Thyroid gland (tissue), 4 donors: Measurements from ENCODE around the gene DICER1. TPM values are rescaled to one million over a fixed set of nuclear protein-coding genes. Genes with fewer than 3 reads are reported as not detected.
A peak's percentile ranks its signal among the peaks of the same experiment; 100 is the strongest.

Experiments
- DNase-seq, 2 donors: peaks; one replicate each; pipeline ENCODE4 v3.0.0-alpha.2; 2019
- H3K27ac ChIP-seq, 3 donors: fragments of 200-600 bp; sonication (generic); 1 replicate in 2 of 3; 2 replicates in 1 of 3; pipeline ENCODE4 v1.5.1; 2016 to 2019; ENCODE audit warnings: mild to moderate bottlenecking in 1 of 3, moderate library complexity in 1 of 3
- H3K27me3 ChIP-seq: fragments of 200-600 bp; sonication (generic); one replicate; pipeline ENCODE4 v1.5.1; 2019
- H3K36me3 ChIP-seq, 2 donors: fragments of 200-600 bp; sonication (generic); one replicate each; pipeline ENCODE4 v1.5.1; 2016 to 2019
- H3K4me1 ChIP-seq, 2 donors: fragments of 200-600 bp; sonication (generic); one replicate each; pipeline ENCODE4 v1.5.1; 2017 to 2019
- H3K4me3 ChIP-seq, 3 donors: fragments of 200-600 bp; sonication (generic); replicated peaks in 1 of 3; 1 replicate in 2 of 3; 2 replicates in 1 of 3; pipeline ENCODE4 v1.5.1; 2016; ENCODE audit warnings: mild to moderate bottlenecking in 1 of 3
- H3K9me3 ChIP-seq: fragments of 200-600 bp; sonication (generic); one replicate; pipeline ENCODE4 v1.5.1; 2017
- POLR2A ChIP-seq, 2 donors: fragments of 450-650 bp; IDR thresholded peaks; one replicate each; pipeline ENCODE4 v1.6.1; 2017; ENCODE audit warnings: antibody characterized with exemption in 2 of 2, mild to moderate bottlenecking in 2 of 2, moderate library complexity in 1 of 2
- WGBS, 2 donors: methylation state at CpG; one replicate each; pipeline ENCODE4 v1.1.5; 2017; 5-methylcytosine and 5-hydroxymethylcytosine counted together
- intact Hi-C: fragments of 100-400 bp; cut with DNase I; formaldehyde crosslinking; loops from one replicate; pipeline ENCODE4 v1.15.1; 2023
- total RNA-seq, 4 donors: library from RNA; depleted of rRNA; stranded (reverse); fragments of >200 nt; gene quantifications; one replicate each; pipeline ENCODE4 v1.2.3, GENCODE V29; 2016
- TF ChIP-seq, protein P1 (sequence below), 6 experiments: fragments of 200-600 bp in 3 of 6; fragments of 450-650 bp in 3 of 6; sonication (generic) in 3 of 6; IDR thresholded peaks; one replicate each; pipeline ENCODE4 v1.5.1; 2016 to 2019; ENCODE audit warnings: antibody characterized with exemption in 6 of 6, mild to moderate bottlenecking in 2 of 6, inconsistent platforms in 1 of 6, moderate library complexity in 1 of 6

The DICER1 gene
- total RNA-seq, 4 donors from 2014 or later = 66.5 to 96.8 (median 78.8) TPM

DNA sequence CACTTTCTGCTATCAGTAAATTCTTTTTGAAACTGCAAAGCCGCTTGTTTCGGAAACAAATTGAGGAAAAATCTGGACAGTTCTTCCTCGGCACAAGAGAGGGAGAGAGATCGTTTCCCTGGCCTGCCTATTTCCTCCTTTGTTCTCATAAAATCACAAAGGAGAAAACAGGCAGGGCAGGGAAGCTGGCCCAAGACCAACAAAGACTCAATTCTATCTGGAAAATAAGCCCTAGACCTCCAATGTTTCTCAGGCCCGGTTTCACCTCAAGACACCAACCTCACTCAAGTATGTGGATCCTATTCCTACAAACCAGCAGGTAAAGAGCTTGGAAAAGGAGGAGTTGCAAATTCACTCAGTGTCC, 19.5 kb downstream of the DICER1 start:
- Histone ChIP-seq H3K9me3 (no peaks in the 10 kb centered on the region), H3K4me1 (peaks cover 34 to 56% of the 10 kb centered on the region in 2 donors), H3K36me3 (no peaks in the 10 kb centered on the region), H3K4me3 (no peak overlapping the region), H3K27ac (peak overlapping the region in 2 of 3 donors; percentile 50 to 77), H3K27me3 (no peaks in the 10 kb centered on the region)
- TF ChIP-seq POLR2A (IDR thresholded peaks at IDR 0.05) = no peak
- TF ChIP-seq, protein P1, sequence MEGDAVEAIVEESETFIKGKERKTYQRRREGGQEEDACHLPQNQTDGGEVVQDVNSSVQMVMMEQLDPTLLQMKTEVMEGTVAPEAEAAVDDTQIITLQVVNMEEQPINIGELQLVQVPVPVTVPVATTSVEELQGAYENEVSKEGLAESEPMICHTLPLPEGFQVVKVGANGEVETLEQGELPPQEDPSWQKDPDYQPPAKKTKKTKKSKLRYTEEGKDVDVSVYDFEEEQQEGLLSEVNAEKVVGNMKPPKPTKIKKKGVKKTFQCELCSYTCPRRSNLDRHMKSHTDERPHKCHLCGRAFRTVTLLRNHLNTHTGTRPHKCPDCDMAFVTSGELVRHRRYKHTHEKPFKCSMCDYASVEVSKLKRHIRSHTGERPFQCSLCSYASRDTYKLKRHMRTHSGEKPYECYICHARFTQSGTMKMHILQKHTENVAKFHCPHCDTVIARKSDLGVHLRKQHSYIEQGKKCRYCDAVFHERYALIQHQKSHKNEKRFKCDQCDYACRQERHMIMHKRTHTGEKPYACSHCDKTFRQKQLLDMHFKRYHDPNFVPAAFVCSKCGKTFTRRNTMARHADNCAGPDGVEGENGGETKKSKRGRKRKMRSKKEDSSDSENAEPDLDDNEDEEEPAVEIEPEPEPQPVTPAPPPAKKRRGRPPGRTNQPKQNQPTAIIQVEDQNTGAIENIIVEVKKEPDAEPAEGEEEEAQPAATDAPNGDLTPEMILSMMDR (IDR thresholded peaks at IDR 0.05) = no peak
- DNase-seq = peak; percentile 45 to 46
- WGBS, 2 donors = 29 to 37% methylated on average over 5 of the region's 5 CpGs
- intact Hi-C loops = no loop called here

DNA sequence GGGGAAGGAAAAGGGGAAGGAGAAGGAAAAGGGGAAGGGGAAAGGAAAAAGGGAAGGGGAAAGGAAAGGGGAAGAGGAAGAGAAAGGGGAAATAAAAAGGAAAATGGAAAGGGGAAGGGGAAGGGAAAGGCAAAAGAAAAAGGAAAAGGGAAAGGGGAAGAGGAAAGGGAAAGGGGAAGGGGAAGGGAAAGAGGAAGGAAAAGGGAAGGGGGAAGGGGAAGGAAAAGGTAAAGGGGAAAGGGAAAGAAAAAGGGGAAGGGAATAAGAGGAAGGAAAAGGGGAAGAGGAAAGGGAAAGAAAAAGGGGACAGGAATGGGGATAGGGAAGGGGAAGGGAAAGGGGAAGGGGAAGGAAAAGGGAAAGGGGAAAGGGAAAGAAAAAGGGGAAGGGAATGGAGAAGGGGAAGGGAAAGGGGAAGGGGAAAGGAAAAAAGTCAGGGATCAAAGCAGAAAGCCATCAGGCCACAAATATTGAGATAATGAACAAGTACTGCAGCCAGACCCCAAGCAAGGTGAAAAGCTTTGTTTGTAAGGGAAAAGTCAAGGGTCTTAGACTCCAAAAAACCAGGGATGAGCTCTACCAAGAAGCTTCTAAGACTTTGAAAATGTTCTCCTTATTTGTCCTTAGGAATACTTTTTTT, 20.0 kb downstream of the DICER1 start:
- intact Hi-C loops = no loop called here

DNA sequence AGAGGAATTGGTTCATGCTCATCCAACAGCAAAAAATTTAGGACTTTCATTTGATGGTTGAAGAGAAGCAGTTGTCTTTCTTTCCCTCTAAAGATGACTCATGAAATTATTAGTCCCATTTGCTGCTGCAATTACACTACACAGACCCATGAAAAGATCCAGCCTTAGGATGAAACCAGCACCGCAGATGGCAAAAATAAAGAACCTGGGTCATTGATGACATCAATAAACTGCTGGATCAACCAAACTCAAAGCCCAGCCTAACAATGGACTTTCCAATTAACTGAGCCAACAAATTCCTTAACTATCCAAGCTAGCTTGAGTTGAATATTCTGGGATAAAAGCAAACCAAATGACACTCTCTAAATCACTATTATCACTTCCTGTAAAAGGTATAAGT, 20.7 kb downstream of the DICER1 start:
- H3K36me3 ChIP-seq = no peaks in the 10 kb centered on the region
- WGBS, 2 donors = 96% methylated on average over 1 of the region's 1 CpG
- TF ChIP-seq, protein P1 (IDR thresholded peaks at IDR 0.05) = no peak
- TF ChIP-seq POLR2A (IDR thresholded peaks at IDR 0.05) = no peak
- no peak for DNase-seq
- no peaks in the 10 kb centered on the region for H3K27me3 ChIP-seq
- intact Hi-C loops = no loop called here
- H3K4me1 ChIP-seq = peaks cover 34 to 52% of the 10 kb centered on the region in 2 donors
- H3K4me3 ChIP-seq = no peak overlapping the region
- no peaks in the 10 kb centered on the region for H3K9me3 ChIP-seq
- peak overlapping the region in 1 of 3 donors; percentile 50 for H3K27ac ChIP-seq

More for the DNA sequence above, 20.0 kb downstream of the DICER1 start:
- peaks cover 34 to 56% of the 10 kb centered on the region in 2 donors for H3K4me1 ChIP-seq
- no peak for DNase-seq
- H3K36me3 ChIP-seq = no peaks in the 10 kb centered on the region
- H3K9me3 ChIP-seq = no peaks in the 10 kb centered on the region
- no peak for TF ChIP-seq POLR2A (IDR thresholded peaks at IDR 0.05)
- TF ChIP-seq, protein P1 (IDR thresholded peaks at IDR 0.05) = no peak
- peak overlapping the region in 2 of 3 donors; percentile 50 to 77 for H3K27ac ChIP-seq
- H3K27me3 ChIP-seq = no peaks in the 10 kb centered on the region
- H3K4me3 ChIP-seq = no peak overlapping the region

DNA sequence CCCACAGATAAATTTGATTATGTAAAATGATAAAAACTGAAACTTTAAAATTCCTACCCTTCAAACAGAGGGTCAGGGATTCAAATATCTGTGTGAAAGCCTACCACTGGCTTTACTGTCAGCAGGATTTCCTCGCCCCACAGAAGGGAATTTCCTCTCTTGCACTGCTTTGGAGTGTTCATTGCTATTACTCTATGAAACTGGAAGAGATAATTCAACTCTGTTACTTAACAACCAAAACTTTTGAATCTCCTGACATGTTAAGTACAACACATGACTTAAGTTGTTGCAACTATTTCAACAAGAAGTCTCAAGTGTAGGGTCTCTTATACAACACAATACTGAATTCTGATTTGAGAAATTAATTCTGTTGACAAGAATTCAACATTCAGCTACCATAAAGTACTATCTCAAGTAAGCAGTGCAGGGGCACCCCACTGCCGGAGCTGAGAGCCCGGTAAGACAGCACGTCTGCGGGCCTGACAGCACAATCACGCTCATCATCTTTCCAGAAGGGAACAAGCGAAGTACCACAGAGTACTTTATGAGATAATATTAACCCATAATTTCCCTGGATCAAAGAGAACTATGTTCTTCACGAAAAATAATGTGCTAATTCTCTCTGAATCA, 22.9 kb downstream of the DICER1 start:
- WGBS, 2 donors = 81 to 86% methylated on average over 8 of the region's 8 CpGs
- intact Hi-C loops = no loop called here

More for the DNA sequence above, 22.9 kb downstream of the DICER1 start:
- Histone ChIP-seq H3K27me3 (no peaks in the 10 kb centered on the region), H3K9me3 (no peaks in the 10 kb centered on the region), H3K4me3 (no peak overlapping the region), H3K36me3 (peaks cover 0 to 6% of the 10 kb centered on the region in 2 donors), H3K27ac (peak overlapping the region in 2 of 3 donors; percentile 15 to 25), H3K4me1 (peaks cover 23 to 30% of the 10 kb centered on the region in 2 donors)
- no peak for DNase-seq
- TF ChIP-seq, protein P1 (IDR thresholded peaks at IDR 0.05) = no peak
- TF ChIP-seq POLR2A (IDR thresholded peaks at IDR 0.05) = no peak
